ENCODE measurements around the gene COL6A2.

Gene COL6A2

DNA sequence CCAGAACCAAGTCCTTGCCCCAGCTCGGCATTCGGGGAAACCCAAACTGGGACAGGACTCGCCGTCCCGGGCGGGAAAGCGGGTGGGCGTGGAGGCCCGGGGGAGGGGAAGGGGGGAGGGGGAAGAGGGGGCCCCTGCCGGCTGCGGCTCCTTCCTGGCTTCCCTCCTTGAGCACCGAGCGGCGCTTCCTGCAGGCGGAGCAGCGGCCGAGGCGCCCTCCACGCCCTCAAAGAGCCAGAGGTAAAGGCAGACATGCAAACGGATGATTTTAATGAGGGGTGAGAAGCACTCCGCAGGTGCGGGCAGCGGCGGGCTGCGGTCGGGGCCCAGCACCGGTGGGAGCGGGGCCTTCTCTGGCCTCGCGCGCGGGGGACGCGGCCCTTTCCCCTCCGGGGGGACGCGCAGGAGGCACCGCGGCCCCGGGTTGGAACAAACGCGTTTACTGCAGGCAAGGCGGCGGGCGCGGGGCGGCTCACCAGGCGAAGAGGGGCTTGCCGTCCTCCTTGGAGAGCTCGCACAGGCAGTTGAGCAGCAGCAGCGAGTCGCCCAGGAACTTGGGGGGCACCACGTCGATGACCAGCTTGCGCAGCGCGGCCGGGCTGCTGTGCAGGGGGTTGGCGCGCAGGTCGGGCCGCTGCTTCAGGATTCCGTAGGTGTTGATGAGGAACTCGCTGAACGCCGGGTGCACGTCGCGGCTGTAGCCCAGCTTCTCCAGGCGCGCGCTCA, 63.2 kb downstream of the COL6A2 start:
- H3K4me3 ChIP-seq (replicated peaks; ENCODE audit: low read depth, low read length), result no peak overlapping the region
- TF ChIP-seq, protein P1, sequence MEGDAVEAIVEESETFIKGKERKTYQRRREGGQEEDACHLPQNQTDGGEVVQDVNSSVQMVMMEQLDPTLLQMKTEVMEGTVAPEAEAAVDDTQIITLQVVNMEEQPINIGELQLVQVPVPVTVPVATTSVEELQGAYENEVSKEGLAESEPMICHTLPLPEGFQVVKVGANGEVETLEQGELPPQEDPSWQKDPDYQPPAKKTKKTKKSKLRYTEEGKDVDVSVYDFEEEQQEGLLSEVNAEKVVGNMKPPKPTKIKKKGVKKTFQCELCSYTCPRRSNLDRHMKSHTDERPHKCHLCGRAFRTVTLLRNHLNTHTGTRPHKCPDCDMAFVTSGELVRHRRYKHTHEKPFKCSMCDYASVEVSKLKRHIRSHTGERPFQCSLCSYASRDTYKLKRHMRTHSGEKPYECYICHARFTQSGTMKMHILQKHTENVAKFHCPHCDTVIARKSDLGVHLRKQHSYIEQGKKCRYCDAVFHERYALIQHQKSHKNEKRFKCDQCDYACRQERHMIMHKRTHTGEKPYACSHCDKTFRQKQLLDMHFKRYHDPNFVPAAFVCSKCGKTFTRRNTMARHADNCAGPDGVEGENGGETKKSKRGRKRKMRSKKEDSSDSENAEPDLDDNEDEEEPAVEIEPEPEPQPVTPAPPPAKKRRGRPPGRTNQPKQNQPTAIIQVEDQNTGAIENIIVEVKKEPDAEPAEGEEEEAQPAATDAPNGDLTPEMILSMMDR (IDR thresholded peaks at IDR 0.05; ENCODE audit: insufficient read depth, low read length, poor library complexity, severe bottlenecking), result no peak
- H3K36me3 ChIP-seq (ENCODE audit: control insufficient read depth, insufficient read depth, low read length), result no peaks in the 10 kb centered on the region
- H3K27me3 ChIP-seq (replicated peaks; ENCODE audit: control insufficient read depth, insufficient read depth, low read length), result no peaks in the 10 kb centered on the region
- peak; percentile 20 for DNase-seq (ENCODE audit: extremely low read depth, insufficient read length)

DNA sequence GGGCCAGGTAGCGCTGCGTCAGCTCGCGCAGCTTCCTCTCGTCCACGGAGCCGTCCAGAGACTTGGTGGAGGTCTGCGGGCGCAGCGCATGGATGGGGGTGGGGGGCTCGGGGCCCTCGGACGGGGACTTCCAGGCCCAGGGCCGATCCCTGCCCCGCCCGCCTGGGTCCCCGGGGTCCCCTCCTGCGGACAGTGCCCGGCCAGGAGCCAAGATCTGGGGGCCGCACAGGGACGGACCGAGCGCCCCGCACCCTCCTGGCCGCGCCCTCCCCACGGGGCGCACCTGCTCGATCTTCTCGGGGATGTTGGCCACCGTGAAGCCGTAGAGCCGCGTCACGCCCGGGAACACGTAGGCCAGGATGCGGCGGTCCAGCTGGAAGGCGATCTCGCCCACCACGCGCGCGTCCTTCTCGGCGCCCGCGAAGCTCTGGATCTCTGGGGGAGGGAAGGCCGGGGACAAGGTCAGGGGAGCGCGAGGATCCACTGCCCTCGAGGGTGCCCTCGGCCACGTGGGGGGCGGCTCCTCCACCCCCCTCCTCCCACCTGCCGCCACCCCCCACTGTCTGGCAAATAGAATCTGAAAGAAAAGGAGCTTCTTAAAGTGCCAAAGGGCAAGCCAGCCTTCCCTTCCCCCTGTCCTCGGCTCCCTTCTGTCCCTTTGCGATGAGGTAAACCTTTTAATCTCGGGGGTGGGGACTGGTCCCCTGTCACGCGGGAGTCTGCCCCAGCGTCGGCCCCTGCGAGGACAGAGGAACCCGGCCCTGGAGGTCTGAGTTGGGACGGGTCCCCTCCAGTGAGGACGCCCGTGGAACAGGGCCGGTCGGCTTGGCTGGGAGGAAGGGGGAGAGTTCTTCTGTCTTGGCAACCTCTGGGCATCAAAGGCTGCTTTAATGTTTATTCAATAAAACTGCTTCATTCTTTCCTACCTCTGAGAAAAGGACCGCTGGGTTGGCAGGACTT, 64.0 kb downstream of the COL6A2 start:
- Histone ChIP-seq H3K36me3 (ENCODE audit: control insufficient read depth, insufficient read depth, low read length) (no peaks in the 10 kb centered on the region), H3K27me3 (replicated peaks; ENCODE audit: control insufficient read depth, insufficient read depth, low read length) (no peaks in the 10 kb centered on the region), H3K4me3 (replicated peaks; ENCODE audit: low read depth, low read length) (no peak overlapping the region)
- TF ChIP-seq, protein P1 (IDR thresholded peaks at IDR 0.05; ENCODE audit: insufficient read depth, low read length, poor library complexity, severe bottlenecking), result no peak
- peak; percentile 9 for DNase-seq (ENCODE audit: extremely low read depth, insufficient read length)

DNA sequence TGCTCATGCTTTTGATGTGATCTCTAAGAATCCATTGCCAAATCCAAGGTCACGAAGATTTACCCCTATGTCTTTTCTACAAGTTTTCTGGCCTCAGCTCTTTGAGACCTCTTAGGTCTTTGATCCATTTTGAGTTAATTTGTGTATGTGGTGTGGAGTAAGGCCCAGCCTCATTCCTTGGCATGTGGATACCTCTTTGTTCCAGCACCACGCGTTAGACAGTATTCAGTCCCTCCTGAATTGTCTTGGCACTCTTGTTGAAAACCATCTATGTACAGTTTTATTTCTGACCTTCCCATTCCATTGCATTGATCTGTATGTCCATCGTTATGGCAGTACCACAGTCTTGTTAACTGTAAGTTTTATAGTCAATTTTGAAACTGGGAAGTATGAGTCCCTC, 65.5 kb downstream of the COL6A2 start:
- H3K36me3 ChIP-seq (ENCODE audit: control insufficient read depth, insufficient read depth, low read length), result no peaks in the 10 kb centered on the region
- H3K27me3 ChIP-seq (replicated peaks; ENCODE audit: control insufficient read depth, insufficient read depth, low read length), result no peaks in the 10 kb centered on the region
- TF ChIP-seq, protein P1 (IDR thresholded peaks at IDR 0.05; ENCODE audit: insufficient read depth, low read length, poor library complexity, severe bottlenecking), result no peak
- DNase-seq (ENCODE audit: extremely low read depth, insufficient read length), result no peak
- H3K4me3 ChIP-seq (replicated peaks; ENCODE audit: low read depth, low read length), result no peak overlapping the region

DNA sequence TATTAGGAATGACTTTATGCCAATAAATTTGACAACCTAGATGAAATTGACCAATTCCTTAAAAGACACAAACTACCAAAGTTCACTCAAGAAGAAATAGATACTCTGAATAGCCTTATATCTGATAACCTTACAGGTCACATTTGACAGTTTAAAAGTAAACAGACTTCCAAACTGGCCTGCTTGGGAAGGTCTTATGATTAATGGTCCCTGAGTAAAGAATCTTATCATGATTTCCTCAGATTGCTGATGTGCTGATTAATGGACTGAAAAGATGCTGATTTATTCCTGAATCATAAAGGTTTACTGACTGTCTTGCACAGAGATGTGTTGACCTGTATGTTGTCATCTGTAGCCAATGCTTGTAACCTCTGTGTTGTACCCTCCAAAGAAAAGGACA, 67.2 kb downstream of the COL6A2 start:
- DNase-seq (ENCODE audit: extremely low read depth, insufficient read length), result no peak
- TF ChIP-seq, protein P1 (IDR thresholded peaks at IDR 0.05; ENCODE audit: insufficient read depth, low read length, poor library complexity, severe bottlenecking), result no peak
- H3K27me3 ChIP-seq (replicated peaks; ENCODE audit: control insufficient read depth, insufficient read depth, low read length), result no peaks in the 10 kb centered on the region
- no peaks in the 10 kb centered on the region for H3K36me3 ChIP-seq (ENCODE audit: control insufficient read depth, insufficient read depth, low read length)
- H3K4me3 ChIP-seq (replicated peaks; ENCODE audit: low read depth, low read length), result no peak overlapping the region

DNA sequence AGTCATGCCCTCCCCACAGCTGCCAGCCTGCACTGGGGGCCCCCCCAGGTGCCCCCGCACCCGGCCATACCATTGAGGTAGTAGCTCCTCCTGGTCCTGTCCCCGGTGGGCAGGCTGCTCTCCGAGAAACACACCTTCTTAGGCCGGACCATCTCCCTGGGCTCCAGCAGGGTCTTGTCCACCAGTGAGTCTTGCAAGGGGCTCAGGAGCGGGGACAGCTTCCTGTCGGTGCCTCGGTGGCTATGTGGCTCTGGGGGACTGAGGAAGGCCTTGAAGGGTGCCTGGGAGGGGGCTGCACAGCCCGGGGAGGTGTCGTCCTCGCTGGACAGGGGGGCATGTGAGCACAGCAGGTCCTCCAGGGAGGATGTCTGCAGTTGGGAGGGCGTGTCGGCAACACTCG, 70.3 kb downstream of the COL6A2 start:
- H3K4me3 ChIP-seq (replicated peaks; ENCODE audit: low read depth, low read length), result no peak overlapping the region
- no peaks in the 10 kb centered on the region for H3K36me3 ChIP-seq (ENCODE audit: control insufficient read depth, insufficient read depth, low read length)
- TF ChIP-seq, protein P1 (IDR thresholded peaks at IDR 0.05; ENCODE audit: insufficient read depth, low read length, poor library complexity, severe bottlenecking), result no peak
- H3K27me3 ChIP-seq (replicated peaks; ENCODE audit: control insufficient read depth, insufficient read depth, low read length), result no peaks in the 10 kb centered on the region
- peak; percentile 2 for DNase-seq (ENCODE audit: extremely low read depth, insufficient read length)
